ENCODE results near the gene ENTR1. TPM values are rescaled to one million over a fixed set of nuclear protein-coding genes. Genes with fewer than 3 reads are reported as not detected.

Gene ENTR1
- total and polyA plus RNA-seq, 2 of the 4 experiments (the other 2 are of a cell fraction) = 14.5 to 37.3 TPM

GRCh38 chr9:136364942-136365774 is 45.3 kb downstream of the ENTR1 start:
- Histone ChIP-seq H4K8ac (ENCODE audit: low read depth in 2 of 2, low read length in 2 of 2) (no peak overlapping the region), H3K18ac (ENCODE audit: low read depth, low read length) (no peak overlapping the region), H3K4ac (ENCODE audit: low read depth, low read length) (no peak overlapping the region), H2BK5ac (ENCODE audit: low read depth, low read length, poor library complexity, severe bottlenecking) (no peak overlapping the region), H3K23ac (ENCODE audit: low read depth, low read length) (no peak overlapping the region), H3K27me3 (ENCODE audit: control insufficient read depth, insufficient read depth, low read length) (no peaks in the 10 kb centered on the region), H4K5ac (ENCODE audit: low read depth, low read length) (no peak overlapping the region), H4K91ac (ENCODE audit: insufficient read depth, low read depth, low read length) (no peak overlapping the region), H3K27ac (ENCODE audit: insufficient read depth, low read length) (no peak overlapping the region), H3K56ac (ENCODE audit: extremely low read depth, insufficient read depth, low read length) (no peak overlapping the region), H3K9me3 (ENCODE audit: control insufficient read depth, insufficient read depth, low read length) (no peaks in the 10 kb centered on the region), H2BK20ac (ENCODE audit: low read depth, low read length) (no peak overlapping the region), H3K14ac (replicated peaks; ENCODE audit: low read depth, low read length) (no peak overlapping the region), H3K4me1 (ENCODE audit: control insufficient read depth, insufficient read depth, low read length) (peaks cover 29% of the 10 kb centered on the region), H3K36me3 (ENCODE audit: control insufficient read depth, insufficient read depth, low read length) (no peaks in the 10 kb centered on the region), H3K79me1 (ENCODE audit: low read depth in 1 of 2, low read length in 2 of 2) (peaks cover 3 to 23% of the 10 kb centered on the region in 2 experiments; a peak in 3 of 4 replicates), H3K4me3 (ENCODE audit: insufficient read depth, low read depth, low read length) (no peak overlapping the region), H2AK5ac (ENCODE audit: low read depth, low read length) (no peak overlapping the region), H2AK9ac (replicated peaks; ENCODE audit: low read depth, low read length, poor library complexity) (peak overlapping the region; percentile 35), H2AFZ (replicated peaks; ENCODE audit: low read length, poor library complexity) (no peak overlapping the region), H3K9ac (ENCODE audit: low read depth, low read length) (no peak overlapping the region), H2BK15ac (ENCODE audit: low read depth, low read length) (no peak overlapping the region), H3K4me2 (ENCODE audit: low read depth, low read length) (no peak overlapping the region), H2BK120ac (ENCODE audit: low read depth, low read length) (no peak overlapping the region), H4K20me1 (ENCODE audit: insufficient read depth, low read length) (no peaks in the 10 kb centered on the region), H3K9me1 (ENCODE audit: insufficient read depth, low read length) (peaks cover 3% of the 10 kb centered on the region)
- ChIA-PET CTCF (interaction anchor here (0.5 kb wide), 1 partner anchor 119 kb away, joined by 7 read pairs; no protein-coding TSS in a partner anchor), POLR2A (ENCODE audit: unreplicated experiment) (no interaction called here)
- no peak for TF ChIP-seq BHLHE40 (IDR thresholded peaks at IDR 0.05; ENCODE audit: low read depth, low read length)
- TF ChIP-seq RFX5 (IDR thresholded peaks at IDR 0.05; ENCODE audit: low read depth, low read length) = no peak
- no peak for TF ChIP-seq MXI1 (IDR thresholded peaks at IDR 0.05; ENCODE audit: borderline replicate concordance, low read depth, low read length)
- no peak for TF ChIP-seq MAZ (IDR thresholded peaks at IDR 0.05; ENCODE audit: borderline replicate concordance, low read depth, low read length)
- no peak for TF ChIP-seq USF2 (IDR thresholded peaks at IDR 0.05; ENCODE audit: low read depth, low read length)
- TF ChIP-seq RCOR1 (IDR thresholded peaks at IDR 0.05; ENCODE audit: insufficient replicate concordance, low read length) = no peak
- TF ChIP-seq ELK1 (IDR thresholded peaks at IDR 0.05; ENCODE audit: borderline replicate concordance, low read depth, low read length) = no peak
- TF ChIP-seq SMC3 (IDR thresholded peaks at IDR 0.05; ENCODE audit: low read depth, low read length) = no peak
- TF ChIP-seq POLR2A (IDR thresholded peaks at IDR 0.05; ENCODE audit: low read depth, low read length) = no peak
- TF ChIP-seq NFE2L2 (IDR thresholded peaks at IDR 0.05; ENCODE audit: low read depth, low read length) = no peak
- intact Hi-C loops (cut with micrococcal nuclease) (no loop called here), dilution Hi-C loops (cut with HindIII; ENCODE audit: low sequenced_read_pairs, unreplicated experiment) (no loop called here), in situ Hi-C loops (cut with MboI; ENCODE audit: low sequenced_read_pairs) (no loop called here)
- 89% methylated on average over 14 of the region's 31 CpGs; no CpG with 5 or more reads in 1 of the 2 experiments for WGBS, 2 experiments (ENCODE audit: extremely low coverage in 2 of 2, insufficient read length in 1 of 2)
- no TSS peak for BruUV-seq (replicated peaks)
- no peak for ATAC-seq (ENCODE audit: low read depth)
- DNase-seq = no peak

All from IMR-90 (cell line).